H9 (cell line): ENCODE measurements around the gene RAD50. TPM values are rescaled to one million over a fixed set of nuclear protein-coding genes. Genes with fewer than 3 reads are reported as not detected.
A peak's percentile ranks its signal among the peaks of the same experiment; 100 is the strongest.

Experiments
- DNase-seq: peaks from one replicate; pipeline ENCODE4 v3.0.0-alpha.2; 2017
- H2AFZ ChIP-seq: one replicate; pipeline ENCODE4 v1.6.1; 2013; ENCODE audit warnings: mild to moderate bottlenecking, low read length, control low read depth, moderate library complexity
- H2AK5ac ChIP-seq: 2 replicates; pipeline ENCODE4 v1.6.1; 2013; ENCODE audit warnings: low read length, control low read depth, mixed read lengths; ENCODE audit not compliant: insufficient read length
- H2BK120ac ChIP-seq: one replicate; pipeline ENCODE4 v1.6.1; 2013; ENCODE audit warnings: low read depth, mild to moderate bottlenecking, low read length, control low read depth, inconsistent platforms; ENCODE audit not compliant: poor library complexity, severe bottlenecking
- H2BK12ac ChIP-seq: 2 replicates; pipeline ENCODE4 v1.6.1; 2013; ENCODE audit warnings: low read length, control low read depth, mixed read lengths, low read depth; ENCODE audit not compliant: insufficient read length
- H2BK15ac ChIP-seq: 2 replicates; pipeline ENCODE4 v1.6.1; 2013; ENCODE audit warnings: low read depth, low read length, control low read depth
- H2BK20ac ChIP-seq: one replicate; pipeline ENCODE4 v1.6.1; 2013; ENCODE audit warnings: low read depth, mild to moderate bottlenecking, low read length, control low read depth, inconsistent platforms; ENCODE audit not compliant: poor library complexity, severe bottlenecking
- H2BK5ac ChIP-seq: 2 replicates; pipeline ENCODE4 v1.6.1; 2013; ENCODE audit warnings: low read length, control low read depth, mixed read lengths; ENCODE audit not compliant: insufficient read length
- H3K14ac ChIP-seq: 2 replicates; pipeline ENCODE4 v1.6.1; 2013; ENCODE audit warnings: low read length, control low read depth; ENCODE audit not compliant: insufficient read depth
- H3K18ac ChIP-seq: 2 replicates; pipeline ENCODE4 v1.6.1; 2013; ENCODE audit warnings: low read depth, mild to moderate bottlenecking, mixed read lengths, low read length, control low read depth; ENCODE audit not compliant: insufficient read length
- H3K23ac ChIP-seq: 2 replicates; pipeline ENCODE4 v1.6.1; 2013; ENCODE audit warnings: low read length, control low read depth, mixed read lengths, low read depth; ENCODE audit not compliant: insufficient read length
- H3K23me2 ChIP-seq: 2 replicates; pipeline ENCODE4 v1.6.1; 2013; ENCODE audit warnings: low read depth, mild to moderate bottlenecking, mixed read lengths, low read length, control low read depth; ENCODE audit not compliant: insufficient read length, poor library complexity, severe bottlenecking
- H3K27ac ChIP-seq: 2 replicates; pipeline ENCODE4 v1.5.1; 2013; ENCODE audit warnings: low read length, control low read depth, mixed read lengths, low read depth; ENCODE audit not compliant: insufficient read length
- H3K27me3 ChIP-seq: 2 replicates; pipeline ENCODE4 v1.6.1; 2013; ENCODE audit warnings: low read length, control low read depth, inconsistent platforms; ENCODE audit not compliant: insufficient read depth
- H3K4ac ChIP-seq: 2 replicates; pipeline ENCODE4 v1.6.1; 2013; ENCODE audit warnings: low read depth, mild to moderate bottlenecking, control low read depth, inconsistent platforms, low read length, moderate library complexity
- H3K4me1 ChIP-seq: 2 replicates; pipeline ENCODE4 v1.6.1; 2013; ENCODE audit warnings: low read length, control low read depth, inconsistent platforms; ENCODE audit not compliant: insufficient read depth
- H3K4me2 ChIP-seq: 2 replicates; pipeline ENCODE4 v1.6.1; 2013; ENCODE audit warnings: low read length, control low read depth, mixed read lengths; ENCODE audit not compliant: insufficient read length, insufficient read depth
- H3K56ac ChIP-seq: 2 replicates; pipeline ENCODE4 v1.6.1; 2013; ENCODE audit warnings: low read depth, mild to moderate bottlenecking, mixed read lengths, low read length, control low read depth; ENCODE audit not compliant: insufficient read length
- H3K79me1 ChIP-seq: 2 replicates; pipeline ENCODE4 v1.6.1; 2013; ENCODE audit warnings: low read depth, mild to moderate bottlenecking, moderate library complexity, low read length, control low read depth, inconsistent platforms; ENCODE audit not compliant: insufficient read depth, poor library complexity, severe bottlenecking
- H3K79me2 ChIP-seq: 2 replicates; pipeline ENCODE4 v1.6.1; 2013; ENCODE audit warnings: low read length, control low read depth, inconsistent platforms; ENCODE audit not compliant: insufficient read depth
- H3K9ac ChIP-seq: 2 replicates; pipeline ENCODE4 v1.6.1; 2013; ENCODE audit warnings: low read length, control low read depth, mixed read lengths; ENCODE audit not compliant: insufficient read length; ENCODE audit errors: extremely low read depth
- H3K9me3 ChIP-seq: one replicate; pipeline ENCODE4 v1.6.1; 2013; ENCODE audit warnings: low read depth, low read length, inconsistent platforms; ENCODE audit not compliant: control insufficient read depth
- H3T11ph ChIP-seq: one replicate; pipeline ENCODE4 v1.6.1; 2013; ENCODE audit warnings: mild to moderate bottlenecking, low read length, control low read depth, inconsistent platforms
- H4K20me1 ChIP-seq: one replicate; pipeline ENCODE4 v1.6.1; 2013; ENCODE audit not compliant: control insufficient read depth, insufficient read length, insufficient read depth
- H4K5ac ChIP-seq: 2 replicates; pipeline ENCODE4 v1.6.1; 2013; ENCODE audit warnings: low read depth, mild to moderate bottlenecking, mixed read lengths, low read length, control low read depth; ENCODE audit not compliant: insufficient read length
- H4K8ac ChIP-seq: replicated peaks from 2 replicates; pipeline ENCODE4 v1.6.1; 2013; ENCODE audit warnings: low read length, control low read depth, mixed read lengths, low read depth; ENCODE audit not compliant: insufficient read length
- H4K91ac ChIP-seq: 2 replicates; pipeline ENCODE4 v1.6.1; 2013; ENCODE audit warnings: low read depth, mild to moderate bottlenecking, moderate library complexity, mixed read lengths, low read length, control low read depth; ENCODE audit not compliant: insufficient read length
- H3K27ac Mint-ChIP-seq, 3 experiments: 2 replicates in 2 of 3; 3 replicates in 1 of 3; pipeline ENCODE4 v1.8.0; 2020 to 2021; ENCODE audit warnings: mixed read lengths in 3 of 3, mild to moderate bottlenecking in 1 of 3, moderate library complexity in 1 of 3
- H3K27me3 Mint-ChIP-seq: 2 replicates; pipeline ENCODE4 v1.8.0; 2021; ENCODE audit warnings: low read depth, mild to moderate bottlenecking, moderate library complexity, mixed read lengths
- H3K36me3 Mint-ChIP-seq, 3 experiments: 2 replicates in 2 of 3; 3 replicates in 1 of 3; pipeline ENCODE4 v1.8.0; 2020 to 2021; ENCODE audit warnings: low read depth in 3 of 3, mixed read lengths in 3 of 3; ENCODE audit not compliant: insufficient read depth in 1 of 3
- H3K4me1 Mint-ChIP-seq, 2 experiments: 2 replicates each; pipeline ENCODE4 v1.8.0; 2020; ENCODE audit warnings: mixed read lengths in 2 of 2
- H3K4me3 Mint-ChIP-seq, 2 experiments: 2 replicates in 1 of 2; 3 replicates in 1 of 2; pipeline ENCODE4 v1.8.0; 2020 to 2021; ENCODE audit warnings: mild to moderate bottlenecking in 2 of 2, mixed read lengths in 2 of 2, moderate library complexity in 1 of 2
- H3K9me3 Mint-ChIP-seq, 2 experiments: 2 replicates in 1 of 2; 3 replicates in 1 of 2; pipeline ENCODE4 v1.8.0; 2020; ENCODE audit warnings: mild to moderate bottlenecking in 2 of 2, mixed read lengths in 2 of 2, moderate library complexity in 1 of 2
- WGBS: extraction: QIAGEN DNeasy Blood & Tissue Kit; methylation state at CpG from one replicate; pipeline ENCODE4 v1.1.7; 2013; ENCODE audit warnings: missing lambda C conversion rate, low lambda C conversion rate, mixed read lengths; ENCODE audit not compliant: insufficient read length; ENCODE audit errors: extremely low coverage; 5-methylcytosine and 5-hydroxymethylcytosine counted together
- total RNA-seq: library from RNA; stranded (reverse); gene quantifications from 2 replicates; pipeline ENCODE4 v1.2.1, GENCODE V29; 2021
- TF ChIP-seq, protein P1 (sequence below): fragments of 200-600 bp; sonication (generic); conservative IDR thresholded peaks from 3 replicates; pipeline ENCODE4 v1.8.0; 2021; ENCODE audit warnings: antibody characterized with exemption, mild to moderate bottlenecking

RAD50 gene
- total RNA-seq, 1 experiment from 2014 or later = 46.1 TPM

DNA sequence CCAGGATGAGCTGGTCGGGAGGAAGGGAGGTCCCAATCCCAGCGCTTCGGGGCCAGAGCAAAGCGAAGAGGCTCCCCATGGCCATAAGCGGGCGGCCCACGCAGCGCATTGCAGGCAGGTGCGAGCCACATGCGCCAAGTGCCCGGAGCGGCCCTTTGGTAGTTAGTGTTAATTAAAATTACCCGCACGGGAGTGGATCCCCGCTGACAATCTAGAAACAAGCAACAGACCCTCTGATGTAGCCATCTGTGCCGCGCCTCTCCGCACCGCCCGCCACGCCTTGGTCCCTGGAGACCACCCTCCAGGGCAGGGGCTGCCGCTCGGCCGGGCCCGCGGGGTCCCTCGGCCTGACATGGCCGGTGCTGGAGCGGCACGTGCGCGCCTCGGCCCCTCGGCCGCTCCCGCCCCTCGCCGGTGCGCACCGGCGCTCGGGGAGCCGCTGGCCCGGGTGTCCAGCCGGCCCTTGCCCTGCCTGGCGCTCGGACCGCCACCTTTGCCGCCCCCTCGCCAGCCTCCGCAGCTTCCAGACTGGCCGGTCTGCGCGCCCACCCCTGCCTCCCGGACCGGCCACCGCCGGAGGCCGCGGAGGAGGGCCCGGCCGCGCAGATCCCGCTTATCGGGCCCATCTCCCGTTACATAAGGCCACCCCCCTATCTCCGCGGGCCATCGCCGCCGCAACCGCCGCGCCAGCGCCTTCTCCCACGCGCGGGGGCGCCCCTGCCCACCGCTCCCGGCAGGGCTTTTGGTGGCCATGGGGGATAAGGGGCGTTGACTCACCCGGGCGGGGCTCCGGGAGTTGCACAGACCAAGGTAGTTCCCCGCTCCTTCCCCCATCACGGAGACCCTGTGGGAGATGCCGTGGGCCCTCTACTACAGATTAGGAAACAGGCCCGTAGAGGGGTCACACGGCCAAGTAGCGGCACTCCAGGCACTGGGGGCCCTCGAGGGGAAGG, 99.3 kb downstream of the RAD50 start:
- TF ChIP-seq, protein P1, sequence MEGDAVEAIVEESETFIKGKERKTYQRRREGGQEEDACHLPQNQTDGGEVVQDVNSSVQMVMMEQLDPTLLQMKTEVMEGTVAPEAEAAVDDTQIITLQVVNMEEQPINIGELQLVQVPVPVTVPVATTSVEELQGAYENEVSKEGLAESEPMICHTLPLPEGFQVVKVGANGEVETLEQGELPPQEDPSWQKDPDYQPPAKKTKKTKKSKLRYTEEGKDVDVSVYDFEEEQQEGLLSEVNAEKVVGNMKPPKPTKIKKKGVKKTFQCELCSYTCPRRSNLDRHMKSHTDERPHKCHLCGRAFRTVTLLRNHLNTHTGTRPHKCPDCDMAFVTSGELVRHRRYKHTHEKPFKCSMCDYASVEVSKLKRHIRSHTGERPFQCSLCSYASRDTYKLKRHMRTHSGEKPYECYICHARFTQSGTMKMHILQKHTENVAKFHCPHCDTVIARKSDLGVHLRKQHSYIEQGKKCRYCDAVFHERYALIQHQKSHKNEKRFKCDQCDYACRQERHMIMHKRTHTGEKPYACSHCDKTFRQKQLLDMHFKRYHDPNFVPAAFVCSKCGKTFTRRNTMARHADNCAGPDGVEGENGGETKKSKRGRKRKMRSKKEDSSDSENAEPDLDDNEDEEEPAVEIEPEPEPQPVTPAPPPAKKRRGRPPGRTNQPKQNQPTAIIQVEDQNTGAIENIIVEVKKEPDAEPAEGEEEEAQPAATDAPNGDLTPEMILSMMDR = no peak
- DNase-seq = peak; percentile 55
- no peak overlapping the region for H3K23ac ChIP-seq
- H4K91ac ChIP-seq = no peak overlapping the region
- WGBS = no CpG with 5 or more reads among the region's 92 CpGs
- no peaks in the 10 kb centered on the region for H3K79me2 ChIP-seq
- H2BK15ac ChIP-seq = no peak overlapping the region; the same call in 1 of the 2 replicates
- H3K4me2 ChIP-seq = peak overlapping the region; percentile 22
- no peak overlapping the region for H3K27ac ChIP-seq
- Mint-ChIP-seq H3K27ac (no peak overlapping the region), H3K36me3 (no peaks in the 10 kb centered on the region), H3K27me3 (peaks cover 52% of the 10 kb centered on the region), H3K4me1 (peaks cover 5 to 12% of the 10 kb centered on the region in 2 experiments), H3K9me3 (peaks cover 0 to 12% of the 10 kb centered on the region in 2 experiments; a peak in 3 of 5 replicates), H3K4me3 (peak overlapping the region; percentile 45 to 48; a peak in 3 of 5 replicates)
- H3K56ac ChIP-seq = no peak overlapping the region
- no peak overlapping the region for H2AFZ ChIP-seq
- no peak overlapping the region for H3K14ac ChIP-seq
- peaks cover 6% of the 10 kb centered on the region; the same call in 1 of the 2 replicates for H3K27me3 ChIP-seq
- H4K5ac ChIP-seq = no peak overlapping the region
- no peak overlapping the region for H2BK120ac ChIP-seq
- no peak overlapping the region for H2AK5ac ChIP-seq
- H2BK20ac ChIP-seq = no peak overlapping the region
- H2BK12ac ChIP-seq = no peak overlapping the region
- H3K9ac ChIP-seq = no peak overlapping the region
- no peak overlapping the region for H2BK5ac ChIP-seq
- H4K8ac ChIP-seq = no peak overlapping the region
- H3K9me3 ChIP-seq = no peaks in the 10 kb centered on the region
- no peaks in the 10 kb centered on the region for H3K4me1 ChIP-seq
- no peaks in the 10 kb centered on the region for H4K20me1 ChIP-seq
- H3K23me2 ChIP-seq = no peaks in the 10 kb centered on the region
- H3K18ac ChIP-seq = no peak overlapping the region
- H3K4ac ChIP-seq = no peak overlapping the region
- H3T11ph ChIP-seq = no peak overlapping the region
- H3K79me1 ChIP-seq = no peaks in the 10 kb centered on the region
